ENCODE results near the gene WDR72.

DNA sequence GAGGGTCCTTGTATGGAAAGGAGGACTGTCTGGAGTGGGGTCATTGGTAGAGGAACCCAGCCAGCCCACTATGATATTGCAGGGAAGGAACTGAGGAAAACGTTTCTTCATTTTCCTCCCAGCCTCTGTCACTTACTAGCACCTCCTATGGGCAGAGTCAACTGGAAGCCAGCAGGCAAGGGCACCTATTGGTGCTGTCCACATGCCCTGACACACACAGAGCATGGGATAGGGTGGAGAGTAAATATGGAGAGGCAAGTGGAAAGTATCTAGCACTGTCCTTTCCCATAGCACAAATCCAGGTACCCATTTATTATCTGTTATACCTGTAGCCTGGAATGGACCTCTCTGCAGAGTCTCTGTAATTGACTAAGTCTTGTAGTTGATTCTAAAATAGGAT, 285.6 kb downstream of the WDR72 start:
- TF ChIP-seq POLR2A (IDR thresholded peaks at IDR 0.05; ENCODE audit: low read depth, low read length) (no peak), POLR2AphosphoS5 (IDR thresholded peaks at IDR 0.05; ENCODE audit: low read depth, low read length) (no peak)
